ENCODE results near the gene IGF2R.

IGF2R gene

DNA sequence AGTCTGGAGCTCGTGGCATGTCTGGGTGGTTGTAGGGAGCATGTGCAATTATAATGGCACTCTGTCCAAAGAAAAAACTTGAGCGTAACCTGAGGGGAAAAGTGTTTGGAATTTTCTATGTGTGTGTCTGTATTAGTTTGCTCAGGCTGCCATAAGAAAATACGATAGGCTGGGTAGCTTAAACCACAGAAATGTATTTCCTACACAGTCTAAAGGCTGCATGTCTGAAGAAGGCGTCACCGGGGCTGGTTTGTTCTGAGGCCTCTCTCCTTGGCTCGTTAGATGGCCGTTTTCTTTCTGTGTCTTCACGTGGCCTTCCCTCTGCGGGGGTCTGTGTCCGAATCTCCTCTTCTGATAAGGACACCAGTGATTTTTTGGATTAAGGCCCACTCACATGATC, 59.0 kb downstream of the IGF2R start:
- DNase-seq = no peak
- peaks cover 37 to 54% of the 10 kb centered on the region in 2 donors for H3K36me3 Mint-ChIP-seq

GRCh38 chr6:160028487-160029275, 59.8 kb downstream of the IGF2R start:
- Mint-ChIP-seq H3K4me3 (peak overlapping the region in 1 of 2 donors; percentile 53), H3K27ac (peak overlapping the region; percentile 80), H3K36me3 (peaks cover 45 to 62% of the 10 kb centered on the region in 2 donors), H3K9me3 (peaks cover 0 to 2% of the 10 kb centered on the region in 2 donors), H3K4me1 (peaks cover 22 to 44% of the 10 kb centered on the region in 2 donors), H3K27me3 (no peaks in the 10 kb centered on the region)
- DNase-seq = no peak
- peak; percentile 69 to 84 for ATAC-seq (replicated peaks)

More for the DNA sequence above, 59.0 kb downstream of the IGF2R start:
- Mint-ChIP-seq H3K9me3 (peaks cover 0 to 2% of the 10 kb centered on the region in 2 donors), H3K4me3 (no peak overlapping the region), H3K27me3 (no peaks in the 10 kb centered on the region), H3K27ac (no peak overlapping the region), H3K4me1 (peaks cover 22 to 44% of the 10 kb centered on the region in 2 donors)
- ATAC-seq (replicated peaks) = no peak

DNA sequence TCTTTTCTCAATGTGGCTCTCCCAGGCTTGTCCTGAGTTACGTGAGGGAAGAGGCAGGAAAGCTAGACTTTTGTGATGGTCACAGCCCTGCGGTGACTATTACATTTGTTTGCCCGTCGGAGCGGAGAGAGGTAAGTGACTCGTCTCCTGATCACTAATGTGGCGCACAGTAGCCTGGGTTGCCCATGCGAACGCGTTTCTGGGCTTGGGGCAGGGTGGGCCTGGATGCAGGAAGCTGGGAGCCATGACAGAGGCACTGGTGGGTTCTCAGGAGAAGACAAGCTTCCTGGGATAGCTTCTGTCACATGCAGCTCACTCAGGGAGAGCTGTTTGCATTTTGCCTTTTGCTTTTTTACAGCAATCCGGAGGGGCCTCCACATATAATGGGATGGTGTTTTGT, 60.6 kb downstream of the IGF2R start:
- Mint-ChIP-seq H3K4me1 (peaks cover 22 to 44% of the 10 kb centered on the region in 2 donors), H3K27ac (no peak overlapping the region), H3K27me3 (no peaks in the 10 kb centered on the region), H3K4me3 (no peak overlapping the region), H3K9me3 (peaks cover 0 to 2% of the 10 kb centered on the region in 2 donors), H3K36me3 (peaks cover 45 to 65% of the 10 kb centered on the region in 2 donors)
- DNase-seq (no peak), ATAC-seq (replicated peaks) (no peak)

- ATAC-seq (replicated peaks) (peak; percentile 24 to 42), DNase-seq (no peak)
- Mint-ChIP-seq H3K9me3 (peaks cover 0 to 2% of the 10 kb centered on the region in 2 donors), H3K4me3 (peak overlapping the region in 1 of 2 donors; percentile 28), H3K4me1 (peaks cover 22 to 44% of the 10 kb centered on the region in 2 donors), H3K27ac (peak overlapping the region; percentile 84), H3K27me3 (no peaks in the 10 kb centered on the region), H3K36me3 (peaks cover 45 to 71% of the 10 kb centered on the region in 2 donors)
These were observed 61.2 kb downstream of the IGF2R start for GRCh38 chr6:160030103-160030502.

- Mint-ChIP-seq H3K9me3 (peaks cover 0 to 2% of the 10 kb centered on the region in 2 donors), H3K36me3 (peaks cover 52 to 83% of the 10 kb centered on the region in 2 donors), H3K27me3 (no peaks in the 10 kb centered on the region), H3K4me3 (no peak overlapping the region), H3K27ac (peak overlapping the region; percentile 5), H3K4me1 (peaks cover 25 to 44% of the 10 kb centered on the region in 2 donors)
- no peak for ATAC-seq (replicated peaks)
- no peak for DNase-seq
These were observed 62.6 kb downstream of the IGF2R start for GRCh38 chr6:160031442-160031841.

- DNase-seq (no peak), ATAC-seq (replicated peaks) (no peak)
- H3K4me1 Mint-ChIP-seq = peaks cover 25 to 44% of the 10 kb centered on the region in 2 donors
- peaks cover 50 to 87% of the 10 kb centered on the region in 2 donors for H3K36me3 Mint-ChIP-seq
- no peak overlapping the region for H3K4me3 Mint-ChIP-seq
- no peaks in the 10 kb centered on the region for H3K27me3 Mint-ChIP-seq
- H3K27ac Mint-ChIP-seq = peak overlapping the region; percentile 5
- peaks cover 0 to 2% of the 10 kb centered on the region in 2 donors for H3K9me3 Mint-ChIP-seq
These were observed 63.0 kb downstream of the IGF2R start for GRCh38 chr6:160031871-160032270.

- no peak overlapping the region for H3K4me3 Mint-ChIP-seq
- H3K4me1 Mint-ChIP-seq = peaks cover 25 to 43% of the 10 kb centered on the region in 2 donors
- ATAC-seq (replicated peaks) = no peak
- H3K36me3 Mint-ChIP-seq = peaks cover 54 to 85% of the 10 kb centered on the region in 2 donors
- no peak for DNase-seq
- no peak overlapping the region for H3K27ac Mint-ChIP-seq
- H3K9me3 Mint-ChIP-seq = peaks cover 0 to 2% of the 10 kb centered on the region in 2 donors
- no peaks in the 10 kb centered on the region for H3K27me3 Mint-ChIP-seq
These were observed 63.7 kb downstream of the IGF2R start for GRCh38 chr6:160032538-160032937.

GRCh38 chr6:160034036-160034930, 65.4 kb downstream of the IGF2R start:
- DNase-seq = no peak

DNA sequence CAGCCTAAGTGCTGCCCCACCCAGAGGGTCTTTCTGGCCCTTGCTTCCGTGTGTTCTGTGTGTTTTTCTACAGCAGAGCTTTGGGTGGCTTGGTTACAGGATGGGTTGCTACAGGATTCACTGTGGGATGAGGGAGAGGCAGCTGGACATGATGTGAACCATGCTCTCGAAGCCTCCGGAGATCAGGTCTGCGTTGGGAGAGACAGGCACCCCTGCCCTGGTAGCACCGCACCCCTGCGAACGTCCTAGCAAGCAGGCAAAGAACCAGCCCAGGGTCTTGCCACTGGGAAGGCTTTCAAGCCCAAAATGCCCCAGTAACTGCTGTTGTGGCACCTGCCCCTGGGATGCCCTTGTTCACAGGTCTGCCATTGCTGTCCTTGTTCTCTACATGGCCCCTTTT, 66.4 kb downstream of the IGF2R start:
- Mint-ChIP-seq H3K9me3 (no peaks in the 10 kb centered on the region), H3K27me3 (no peaks in the 10 kb centered on the region), H3K4me3 (no peak overlapping the region), H3K4me1 (peaks cover 19 to 38% of the 10 kb centered on the region in 2 donors), H3K27ac (no peak overlapping the region), H3K36me3 (peaks cover 51 to 84% of the 10 kb centered on the region in 2 donors)
- DNase-seq (no peak), ATAC-seq (replicated peaks) (no peak)

More at GRCh38 chr6:160034036-160034930, 65.4 kb downstream of the IGF2R start:
- H3K27ac Mint-ChIP-seq = no peak overlapping the region
- H3K4me1 Mint-ChIP-seq = peaks cover 24 to 42% of the 10 kb centered on the region in 2 donors
- no peak for ATAC-seq (replicated peaks)
- peaks cover 54 to 84% of the 10 kb centered on the region in 2 donors for H3K36me3 Mint-ChIP-seq
- H3K27me3 Mint-ChIP-seq = no peaks in the 10 kb centered on the region
- no peaks in the 10 kb centered on the region for H3K9me3 Mint-ChIP-seq
- H3K4me3 Mint-ChIP-seq = no peak overlapping the region

- no peak for ATAC-seq (replicated peaks)
- Mint-ChIP-seq H3K27me3 (no peaks in the 10 kb centered on the region), H3K9me3 (no peaks in the 10 kb centered on the region), H3K4me1 (peaks cover 16 to 32% of the 10 kb centered on the region in 2 donors), H3K27ac (peak overlapping the region; percentile 27), H3K4me3 (no peak overlapping the region), H3K36me3 (peaks cover 53 to 84% of the 10 kb centered on the region in 2 donors)
- DNase-seq = no peak
These were observed 66.9 kb downstream of the IGF2R start for GRCh38 chr6:160035693-160036330.

DNA sequence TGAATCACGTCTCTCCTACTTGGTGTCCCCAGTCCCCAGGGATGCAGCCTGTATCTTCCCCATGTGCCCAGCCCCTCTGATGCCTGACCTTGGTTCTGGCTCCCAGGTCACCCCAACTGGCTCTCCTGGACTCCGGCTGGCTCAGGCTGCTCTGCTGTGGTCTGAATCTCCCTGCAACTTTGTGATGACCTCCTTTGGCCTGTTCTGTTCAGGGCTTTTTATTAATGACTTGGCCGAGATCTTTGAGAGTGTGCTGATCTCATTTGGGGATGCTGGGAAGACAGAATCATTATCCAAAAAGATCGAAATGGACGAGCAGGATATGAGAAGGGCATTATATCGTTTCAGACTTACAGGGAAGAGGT, 67.4 kb downstream of the IGF2R start:
- Mint-ChIP-seq H3K27me3 (no peaks in the 10 kb centered on the region), H3K4me1 (peaks cover 16 to 29% of the 10 kb centered on the region in 2 donors), H3K27ac (no peak overlapping the region), H3K36me3 (peaks cover 57 to 84% of the 10 kb centered on the region in 2 donors), H3K9me3 (no peaks in the 10 kb centered on the region), H3K4me3 (no peak overlapping the region)
- DNase-seq (no peak), ATAC-seq (replicated peaks) (no peak)

DNA sequence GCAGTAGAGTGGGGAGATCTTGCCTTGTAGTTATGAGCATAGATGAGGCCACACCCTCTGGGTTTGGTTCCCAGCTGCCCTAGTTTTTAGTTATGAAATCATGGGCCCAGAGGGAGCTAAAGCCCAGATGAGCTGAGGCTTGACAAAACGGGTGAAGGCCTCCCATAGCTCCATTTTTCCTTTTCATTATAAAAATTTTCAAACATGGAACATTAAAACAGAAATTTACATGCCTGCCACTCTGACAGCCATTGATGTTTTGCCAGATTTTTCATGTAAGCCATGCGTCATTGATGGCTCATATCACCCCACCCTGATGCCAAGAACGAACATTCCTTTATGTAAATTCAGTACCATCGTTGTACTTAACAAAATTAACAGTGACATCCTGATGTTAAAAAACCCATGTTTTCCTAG, 67.9 kb downstream of the IGF2R start:
- Mint-ChIP-seq H3K9me3 (no peaks in the 10 kb centered on the region), H3K36me3 (peaks cover 55 to 83% of the 10 kb centered on the region in 2 donors), H3K4me3 (no peak overlapping the region), H3K4me1 (peaks cover 16 to 24% of the 10 kb centered on the region in 2 donors), H3K27ac (no peak overlapping the region), H3K27me3 (no peaks in the 10 kb centered on the region)
- ATAC-seq (replicated peaks) = no peak
- no peak for DNase-seq

- H3K9me3 Mint-ChIP-seq = no peaks in the 10 kb centered on the region
- H3K4me3 Mint-ChIP-seq = no peak overlapping the region
- H3K36me3 Mint-ChIP-seq = peaks cover 55 to 81% of the 10 kb centered on the region in 2 donors
- H3K27ac Mint-ChIP-seq = no peak overlapping the region
- H3K4me1 Mint-ChIP-seq = peaks cover 14 to 20% of the 10 kb centered on the region in 2 donors
- ATAC-seq (replicated peaks) (no peak), DNase-seq (no peak)
- H3K27me3 Mint-ChIP-seq = no peaks in the 10 kb centered on the region
These were observed 69.6 kb downstream of the IGF2R start for GRCh38 chr6:160038479-160038878.

DNA sequence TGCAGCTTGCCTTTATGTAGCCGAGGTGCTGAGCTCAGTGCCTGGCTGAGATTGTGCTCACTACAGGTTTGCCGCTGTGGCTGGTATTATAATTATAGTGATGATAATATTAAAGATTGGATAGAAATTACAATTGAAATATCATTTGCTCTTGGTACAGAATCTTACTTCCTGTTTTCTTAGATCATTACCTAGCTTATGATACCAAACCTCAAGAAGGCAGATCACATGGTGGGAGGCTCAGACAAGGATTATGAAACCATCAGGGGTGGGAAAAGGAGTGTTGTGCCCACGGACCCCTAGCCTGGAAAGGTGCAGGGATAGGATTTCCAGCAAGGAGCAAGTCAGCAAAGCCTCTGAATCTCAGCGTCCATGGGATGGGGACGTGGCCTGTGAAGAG, 70.6 kb downstream of the IGF2R start:
- H3K27ac Mint-ChIP-seq = peak overlapping the region; percentile 33
- ATAC-seq (replicated peaks) (peak; percentile 48 to 54), DNase-seq (no peak)
- no peaks in the 10 kb centered on the region for H3K9me3 Mint-ChIP-seq
- H3K36me3 Mint-ChIP-seq = peaks cover 56 to 82% of the 10 kb centered on the region in 2 donors
- no peak overlapping the region for H3K4me3 Mint-ChIP-seq
- H3K4me1 Mint-ChIP-seq = peaks cover 14 to 20% of the 10 kb centered on the region in 2 donors
- no peaks in the 10 kb centered on the region for H3K27me3 Mint-ChIP-seq
